K562 (cell line): ENCODE results near the gene COX7A1. TPM values are rescaled to one million over a fixed set of nuclear protein-coding genes. Genes with fewer than 3 reads are reported as not detected.
A peak's percentile ranks its signal among the peaks of the same experiment; 100 is the strongest.

Experiments used
- ARID1B ChIP-seq: fragments of 450-650 bp; IDR thresholded peaks from 2 replicates; pipeline ENCODE4 v1.6.1; 2016; ENCODE audit warnings: antibody characterized with exemption, mild to moderate bottlenecking, inconsistent platforms
- DDX20 ChIP-seq: fragments of 450-650 bp; IDR thresholded peaks from 2 replicates; pipeline ENCODE4 v1.6.1; 2016; ENCODE audit warnings: missing genetic modification characterization, low read depth, mild to moderate bottlenecking, missing compliant biosample characterization, moderate library complexity
- GABPB1 ChIP-seq: sonication (generic); formaldehyde crosslinking; IDR thresholded peaks from 2 replicates; pipeline ENCODE4 v1.8.0; 2022; ENCODE audit warnings: mild to moderate bottlenecking, missing genetic modification reagents
- HMG20A ChIP-seq: fragments of 450-650 bp; formaldehyde crosslinking; conservative IDR thresholded peaks from 2 replicates; pipeline ENCODE4 v1.4.0; 2020; ENCODE audit warnings: mild to moderate bottlenecking, mixed read lengths
- KLF13 ChIP-seq: fragments of 450-650 bp; IDR thresholded peaks from 2 replicates; pipeline ENCODE4 v1.6.1; 2016; ENCODE audit warnings: missing genetic modification characterization, low read depth, mild to moderate bottlenecking, missing compliant biosample characterization, moderate library complexity, borderline replicate concordance
- MCM5 ChIP-seq: fragments of 450-650 bp; IDR thresholded peaks from 2 replicates; pipeline ENCODE4 v1.6.1; 2016; ENCODE audit warnings: low read depth
- NCOA4 ChIP-seq: fragments of 450-650 bp; IDR thresholded peaks from 2 replicates; pipeline ENCODE4 v1.6.1; 2018; ENCODE audit warnings: mild to moderate bottlenecking; ENCODE audit not compliant: partially characterized antibody
- PTRF ChIP-seq: fragments of 450-650 bp; IDR thresholded peaks from 2 replicates; pipeline ENCODE4 v1.6.1; 2016; ENCODE audit warnings: mild to moderate bottlenecking, missing genetic modification characterization, missing compliant biosample characterization
- PYGO2 ChIP-seq: fragments of 450-650 bp; IDR thresholded peaks from 2 replicates; pipeline ENCODE4 v1.6.1; 2016; ENCODE audit warnings: mild to moderate bottlenecking, missing genetic modification characterization, moderate library complexity, missing compliant biosample characterization
- SOX6 ChIP-seq: fragments of 450-650 bp; IDR thresholded peaks from 2 replicates; pipeline ENCODE4 v1.6.1; 2014; ENCODE audit warnings: mild to moderate bottlenecking
- WHSC1 ChIP-seq: IDR thresholded peaks from one replicate; pipeline ENCODE4 v1.6.1; 2012; ENCODE audit warnings: low read length, control low read depth, inconsistent platforms
- ZNF239 ChIP-seq: fragments of 250-450 bp; sonication (Bioruptor Pico); IDR thresholded peaks from 2 replicates; pipeline ENCODE4 v1.4.0; 2020; ENCODE audit warnings: mild to moderate bottlenecking
- ZNF280B ChIP-seq: fragments of 250-450 bp; sonication (Bioruptor Pico); IDR thresholded peaks from 2 replicates; pipeline ENCODE4 v1.5.1; 2021; ENCODE audit warnings: mild to moderate bottlenecking
- ZNF445 ChIP-seq: fragments of 250-450 bp; sonication (Bioruptor Pico); IDR thresholded peaks from 2 replicates; pipeline ENCODE4 v1.4.0; 2020; ENCODE audit warnings: low read depth, mild to moderate bottlenecking, moderate library complexity
- ZNF644 ChIP-seq: fragments of 200-800 bp; sonication (Bioruptor generic); IDR thresholded peaks from 2 replicates; pipeline ENCODE4 v1.6.1; 2016; ENCODE audit warnings: low read depth, missing genetic modification characterization, missing compliant biosample characterization
- polyA plus RNA-seq, 8 experiments: library from polyadenylated mRNA; depleted of rRNA in 4 of 8; stranded (reverse) in 5 of 8; unstranded in 3 of 8; fragments of >200 nt; fragmentation: Nextera tagmentation in 2 of 8; fragmentation: Illumina TruSeq in 1 of 8; extraction: Ambion mirVana in 2 of 8; extraction: Trizol in 1 of 8; gene quantifications; 2 replicates each; pipeline versions ENCODE4 v1.2.1 to v1.2.3, GENCODE V29; 2011 to 2014; ENCODE audit warnings: inconsistent platforms in 1 of 8, missing spikeins in 1 of 8
- total RNA-seq, 7 experiments: library from RNA; depleted of rRNA in 6 of 7; stranded (reverse); fragments of >200 nt in 6 of 7; fragmentation: Illumina TruSeq in 2 of 7; extraction: Trizol in 2 of 7; gene quantifications; 2 replicates each; pipeline versions ENCODE4 v1.2.1 to v1.2.3, GENCODE V29; 2011 to 2021; ENCODE audit warnings: low replicate concordance in 1 of 7
- TF ChIP-seq, protein P1 (sequence below): sonication (generic); formaldehyde crosslinking; IDR thresholded peaks from 2 replicates; pipeline ENCODE4 v1.8.1; 2023; ENCODE audit warnings: mild to moderate bottlenecking, missing genetic modification reagents
- TF ChIP-seq, protein P2 (sequence below), 2 experiments: IDR thresholded peaks; 2 replicates each; pipeline ENCODE4 v1.6.1; 2011; ENCODE audit warnings: borderline replicate concordance in 1 of 2, control low read depth in 1 of 2, low read depth in 1 of 2, low read length in 1 of 2, mild to moderate bottlenecking in 1 of 2, mixed read lengths in 1 of 2, moderate library complexity in 1 of 2; ENCODE audit not compliant: insufficient read depth in 1 of 2, insufficient read length in 1 of 2, poor library complexity in 1 of 2, severe bottlenecking in 1 of 2; ENCODE audit errors: extremely low read depth in 1 of 2
- TF ChIP-seq, protein P3 (sequence below), 2 experiments: fragments of 250-450 bp in 1 of 2; fragments of 450-650 bp in 1 of 2; sonication (Bioruptor Pico) in 1 of 2; IDR thresholded peaks; 2 replicates each; pipeline versions ENCODE4 v1.6.1 to v1.8.0; 2016 to 2021; ENCODE audit warnings: mild to moderate bottlenecking in 2 of 2, moderate library complexity in 2 of 2, missing compliant biosample characterization in 1 of 2, missing genetic modification characterization in 1 of 2
- TF ChIP-seq, protein P4 (sequence below): fragments of 450-650 bp; formaldehyde crosslinking; IDR thresholded peaks from 2 replicates; pipeline ENCODE4 v1.4.0; 2022; ENCODE audit warnings: mild to moderate bottlenecking, moderate library complexity

Gene COX7A1
- total and polyA plus RNA-seq, 9 of the 15 experiments (the other 6 are each of a cell fraction or from before 2014, with no cell fraction given): 0.08 TPM; not detected in 8

- TF ChIP-seq, protein P1, sequence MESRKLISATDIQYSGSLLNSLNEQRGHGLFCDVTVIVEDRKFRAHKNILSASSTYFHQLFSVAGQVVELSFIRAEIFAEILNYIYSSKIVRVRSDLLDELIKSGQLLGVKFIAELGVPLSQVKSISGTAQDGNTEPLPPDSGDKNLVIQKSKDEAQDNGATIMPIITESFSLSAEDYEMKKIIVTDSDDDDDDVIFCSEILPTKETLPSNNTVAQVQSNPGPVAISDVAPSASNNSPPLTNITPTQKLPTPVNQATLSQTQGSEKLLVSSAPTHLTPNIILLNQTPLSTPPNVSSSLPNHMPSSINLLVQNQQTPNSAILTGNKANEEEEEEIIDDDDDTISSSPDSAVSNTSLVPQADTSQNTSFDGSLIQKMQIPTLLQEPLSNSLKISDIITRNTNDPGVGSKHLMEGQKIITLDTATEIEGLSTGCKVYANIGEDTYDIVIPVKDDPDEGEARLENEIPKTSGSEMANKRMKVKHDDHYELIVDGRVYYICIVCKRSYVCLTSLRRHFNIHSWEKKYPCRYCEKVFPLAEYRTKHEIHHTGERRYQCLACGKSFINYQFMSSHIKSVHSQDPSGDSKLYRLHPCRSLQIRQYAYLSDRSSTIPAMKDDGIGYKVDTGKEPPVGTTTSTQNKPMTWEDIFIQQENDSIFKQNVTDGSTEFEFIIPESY (CRISPR knock-in tag): peak; percentile 54; the same call in 1 of the 2 replicates
- TF ChIP-seq ZNF280B (CRISPR knock-in tag): no peak
- TF ChIP-seq SOX6: peak; percentile 54
- TF ChIP-seq, protein P2, sequence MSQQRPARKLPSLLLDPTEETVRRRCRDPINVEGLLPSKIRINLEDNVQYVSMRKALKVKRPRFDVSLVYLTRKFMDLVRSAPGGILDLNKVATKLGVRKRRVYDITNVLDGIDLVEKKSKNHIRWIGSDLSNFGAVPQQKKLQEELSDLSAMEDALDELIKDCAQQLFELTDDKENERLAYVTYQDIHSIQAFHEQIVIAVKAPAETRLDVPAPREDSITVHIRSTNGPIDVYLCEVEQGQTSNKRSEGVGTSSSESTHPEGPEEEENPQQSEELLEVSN (IDR thresholded peaks at IDR 0.05; ENCODE audit: borderline replicate concordance in 1 of 2, extremely low read depth in 1 of 2, insufficient read depth in 1 of 2, insufficient read length in 1 of 2, low read depth in 1 of 2, low read length in 1 of 2, poor library complexity in 1 of 2, severe bottlenecking in 1 of 2): peak; percentile 36 to 61
- no peak for TF ChIP-seq NCOA4
- TF ChIP-seq HMG20A (CRISPR knock-in tag): no peak
- TF ChIP-seq MCM5: no peak
- no peak for TF ChIP-seq PYGO2 (tag)
- TF ChIP-seq ZNF239: no peak
- TF ChIP-seq, protein P3, sequence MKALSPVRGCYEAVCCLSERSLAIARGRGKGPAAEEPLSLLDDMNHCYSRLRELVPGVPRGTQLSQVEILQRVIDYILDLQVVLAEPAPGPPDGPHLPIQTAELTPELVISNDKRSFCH (CRISPR knock-in tag; IDR thresholded peaks at IDR 0.05): no peak
- TF ChIP-seq, protein P3 (tag; IDR thresholded peaks at IDR 0.05): 0 out of 2 replicates have a peak, but pooled peaks have one; percentile 46
- TF ChIP-seq GABPB1 (CRISPR knock-in tag): peak; percentile 76
- TF ChIP-seq ZNF644 (tag): no peak
- TF ChIP-seq PTRF (tag): no peak
- no peak for TF ChIP-seq WHSC1
- peak; percentile 50 for TF ChIP-seq ARID1B
- TF ChIP-seq KLF13 (tag): peak; percentile 59; the same call in 1 of the 2 replicates
- TF ChIP-seq ZNF445: no peak; the same call in 1 of the 2 replicates
- TF ChIP-seq DDX20 (tag): no peak
- TF ChIP-seq, protein P4, sequence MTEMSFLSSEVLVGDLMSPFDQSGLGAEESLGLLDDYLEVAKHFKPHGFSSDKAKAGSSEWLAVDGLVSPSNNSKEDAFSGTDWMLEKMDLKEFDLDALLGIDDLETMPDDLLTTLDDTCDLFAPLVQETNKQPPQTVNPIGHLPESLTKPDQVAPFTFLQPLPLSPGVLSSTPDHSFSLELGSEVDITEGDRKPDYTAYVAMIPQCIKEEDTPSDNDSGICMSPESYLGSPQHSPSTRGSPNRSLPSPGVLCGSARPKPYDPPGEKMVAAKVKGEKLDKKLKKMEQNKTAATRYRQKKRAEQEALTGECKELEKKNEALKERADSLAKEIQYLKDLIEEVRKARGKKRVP (CRISPR knock-in tag): 0 out of 2 replicates have a peak, but pooled peaks have one; percentile 16
Observed at GRCh38 chr19:36139473-36140303, 12.6 kb downstream of the COX7A1 start, which contains the start of gene CAPNS1 (continued).
